ENCODE measurements around the gene C20orf144.

Gene C20orf144

DNA sequence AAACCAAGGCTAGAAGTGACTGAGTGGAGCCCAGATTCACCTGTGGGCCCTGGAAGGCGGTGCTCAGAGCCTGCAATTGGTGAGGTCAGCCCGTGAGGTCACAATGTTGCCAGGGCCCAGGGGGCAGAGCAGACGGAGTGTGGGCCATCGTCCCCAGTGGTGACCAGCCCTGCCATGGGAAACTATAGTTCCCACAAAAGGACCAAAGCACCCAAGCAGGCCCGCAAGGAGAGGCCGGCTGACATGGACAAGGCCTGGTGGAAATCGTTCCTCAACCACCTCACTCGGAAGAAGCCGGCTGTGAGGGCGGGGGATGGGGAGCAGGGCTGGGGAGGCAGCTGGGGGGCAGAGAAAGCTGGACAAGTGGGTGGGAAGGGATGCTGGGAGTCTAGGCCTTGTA lies at the start of gene C20orf144:
Gene C20orf144 (plus strand): TSS at position 156 of the 400 bp plus-strand sequence. CDS start 19 bp downstream, at position 175.
- peaks cover 6% of the 10 kb centered on the region for H3K36me3 Mint-ChIP-seq (ENCODE audit: low read depth)
- no peak for DNase-seq
- TF ChIP-seq, protein P1, sequence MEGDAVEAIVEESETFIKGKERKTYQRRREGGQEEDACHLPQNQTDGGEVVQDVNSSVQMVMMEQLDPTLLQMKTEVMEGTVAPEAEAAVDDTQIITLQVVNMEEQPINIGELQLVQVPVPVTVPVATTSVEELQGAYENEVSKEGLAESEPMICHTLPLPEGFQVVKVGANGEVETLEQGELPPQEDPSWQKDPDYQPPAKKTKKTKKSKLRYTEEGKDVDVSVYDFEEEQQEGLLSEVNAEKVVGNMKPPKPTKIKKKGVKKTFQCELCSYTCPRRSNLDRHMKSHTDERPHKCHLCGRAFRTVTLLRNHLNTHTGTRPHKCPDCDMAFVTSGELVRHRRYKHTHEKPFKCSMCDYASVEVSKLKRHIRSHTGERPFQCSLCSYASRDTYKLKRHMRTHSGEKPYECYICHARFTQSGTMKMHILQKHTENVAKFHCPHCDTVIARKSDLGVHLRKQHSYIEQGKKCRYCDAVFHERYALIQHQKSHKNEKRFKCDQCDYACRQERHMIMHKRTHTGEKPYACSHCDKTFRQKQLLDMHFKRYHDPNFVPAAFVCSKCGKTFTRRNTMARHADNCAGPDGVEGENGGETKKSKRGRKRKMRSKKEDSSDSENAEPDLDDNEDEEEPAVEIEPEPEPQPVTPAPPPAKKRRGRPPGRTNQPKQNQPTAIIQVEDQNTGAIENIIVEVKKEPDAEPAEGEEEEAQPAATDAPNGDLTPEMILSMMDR (IDR thresholded peaks at IDR 0.05), result no peak
- peaks cover 32% of the 10 kb centered on the region for H3K4me1 Mint-ChIP-seq
- peak within 1 kb of the TSS; percentile 63 for H3K27ac Mint-ChIP-seq
- no peaks in the 10 kb centered on the region for H3K9me3 Mint-ChIP-seq
- H3K27me3 Mint-ChIP-seq (ENCODE audit: low read depth, poor library complexity), result no peaks in the 10 kb centered on the region
- H3K4me3 Mint-ChIP-seq, result peak within 1 kb of the TSS; percentile 83

DNA sequence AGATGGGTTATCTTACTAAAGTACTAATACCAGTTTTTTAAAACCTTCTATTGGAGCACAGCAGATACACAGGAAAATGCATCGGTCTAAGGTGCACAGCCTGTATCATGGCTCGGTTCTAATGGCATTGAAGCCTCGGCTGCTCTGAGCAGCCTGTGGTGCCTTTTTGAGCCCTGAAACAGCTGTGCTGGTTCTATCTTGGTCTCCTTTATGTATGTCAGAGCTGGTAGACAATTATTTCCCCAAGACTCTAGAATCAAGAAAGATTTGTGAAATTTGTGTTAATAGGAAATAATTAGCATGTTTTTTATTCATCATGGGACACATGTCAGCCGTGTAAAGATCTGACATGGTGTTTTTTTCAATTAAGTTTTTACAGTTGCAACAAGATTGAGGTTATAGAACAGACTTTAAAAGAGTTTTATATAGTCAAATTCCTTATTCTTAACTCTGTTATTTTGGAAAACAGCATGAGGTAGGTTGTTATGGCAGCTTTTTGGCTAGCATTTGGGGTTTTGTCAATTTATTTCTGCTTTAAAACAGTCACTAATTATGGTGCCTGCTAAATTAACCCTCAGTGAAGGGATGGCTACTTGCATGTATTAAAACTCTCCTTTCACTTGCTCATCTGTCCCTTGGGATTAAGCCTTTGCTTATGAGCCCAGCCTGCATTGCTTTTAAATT lies 40.3 kb upstream of the C20orf144 start:
- DNase-seq, result no peak
- Mint-ChIP-seq H3K27ac (no peak overlapping the region), H3K9me3 (no peaks in the 10 kb centered on the region), H3K27me3 (ENCODE audit: low read depth, poor library complexity) (no peaks in the 10 kb centered on the region), H3K36me3 (ENCODE audit: low read depth) (peaks cover 57% of the 10 kb centered on the region), H3K4me1 (no peaks in the 10 kb centered on the region), H3K4me3 (no peak overlapping the region)
- TF ChIP-seq, protein P1 (IDR thresholded peaks at IDR 0.05), result no peak

DNA sequence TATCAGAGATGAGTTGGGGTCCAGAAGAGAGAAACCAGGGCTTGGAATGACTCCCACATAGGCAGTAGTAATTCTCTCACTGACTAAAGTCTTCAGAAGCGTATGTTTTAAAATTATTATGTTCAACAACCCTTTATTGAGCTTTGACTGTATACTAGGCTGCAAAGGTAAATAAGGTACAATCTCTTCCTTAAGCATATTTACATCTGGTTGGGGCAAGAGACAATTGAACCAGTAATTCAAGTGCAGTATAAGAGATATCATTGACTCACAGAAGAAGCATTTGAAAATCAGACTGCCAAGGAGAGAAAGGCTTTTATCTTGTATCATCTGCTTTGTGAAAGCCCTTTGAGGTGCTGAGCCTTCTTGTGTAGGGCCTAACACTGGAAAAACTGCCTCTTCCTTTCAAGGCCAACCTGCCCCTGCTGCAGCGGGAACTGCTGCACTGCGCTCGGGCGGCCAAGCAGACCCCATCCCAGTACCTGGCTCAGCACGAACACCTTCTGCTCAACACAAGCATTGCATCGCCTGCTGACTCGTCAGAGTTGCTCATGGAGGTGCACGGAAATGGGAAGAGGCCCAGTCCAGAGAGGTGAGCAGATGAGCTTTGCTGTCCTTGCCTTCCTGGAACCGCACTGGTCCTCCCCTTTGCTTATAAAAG lies 39.3 kb upstream of the C20orf144 start:
- DNase-seq, result no peak
- Mint-ChIP-seq H3K4me1 (no peaks in the 10 kb centered on the region), H3K27me3 (ENCODE audit: low read depth, poor library complexity) (no peaks in the 10 kb centered on the region), H3K9me3 (no peaks in the 10 kb centered on the region), H3K36me3 (ENCODE audit: low read depth) (peaks cover 61% of the 10 kb centered on the region), H3K4me3 (no peak overlapping the region), H3K27ac (no peak overlapping the region)
- TF ChIP-seq, protein P1 (IDR thresholded peaks at IDR 0.05), result no peak

DNA sequence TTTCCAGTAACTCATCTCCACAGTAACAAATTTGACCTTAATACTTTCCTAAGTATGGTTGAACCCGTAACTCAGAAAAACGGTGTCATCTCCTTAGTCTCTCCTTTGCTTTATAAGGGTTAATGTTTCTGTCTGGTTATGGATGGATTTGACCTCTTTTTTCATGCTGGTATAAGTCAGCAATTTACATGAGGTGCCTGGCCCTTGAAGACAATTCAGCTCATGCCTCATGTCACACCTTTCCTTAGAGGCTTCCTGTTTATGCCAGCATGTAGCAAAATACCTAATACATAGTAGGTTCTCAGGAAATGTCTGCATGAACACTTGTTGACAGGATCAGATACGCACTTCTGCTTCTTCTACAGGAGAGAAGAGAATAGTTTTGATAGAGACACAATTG lies 37.7 kb upstream of the C20orf144 start:
- peaks cover 77% of the 10 kb centered on the region for H3K36me3 Mint-ChIP-seq (ENCODE audit: low read depth)

DNA sequence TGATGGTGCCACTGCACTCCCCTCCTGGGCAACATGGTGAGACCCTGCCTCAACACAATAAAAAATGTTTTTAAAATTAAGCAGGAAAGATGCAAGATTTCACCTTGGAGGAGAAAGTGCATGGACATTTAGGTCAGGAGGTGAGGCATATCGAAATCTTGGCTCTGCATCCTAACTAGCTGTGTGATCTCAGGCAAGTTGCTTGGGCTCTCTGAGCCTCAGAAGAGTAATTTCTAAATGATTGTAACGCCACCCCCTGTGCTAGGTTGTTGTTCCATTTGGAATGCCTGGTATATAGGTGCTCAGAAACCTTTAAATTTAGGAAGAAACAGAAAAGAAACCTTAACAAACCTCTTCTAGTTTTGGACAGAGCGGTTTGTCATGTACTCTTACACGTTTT lies 35.9 kb upstream of the C20orf144 start:
- Mint-ChIP-seq H3K36me3 (ENCODE audit: low read depth) (peaks cover 82% of the 10 kb centered on the region), H3K27me3 (ENCODE audit: low read depth, poor library complexity) (no peaks in the 10 kb centered on the region), H3K27ac (no peak overlapping the region), H3K4me1 (no peaks in the 10 kb centered on the region), H3K9me3 (no peaks in the 10 kb centered on the region), H3K4me3 (no peak overlapping the region)
- DNase-seq, result no peak
- TF ChIP-seq, protein P1 (IDR thresholded peaks at IDR 0.05), result no peak

More for the DNA sequence above, 37.7 kb upstream of the C20orf144 start:
- no peak overlapping the region for H3K27ac Mint-ChIP-seq
- H3K9me3 Mint-ChIP-seq, result no peaks in the 10 kb centered on the region
- DNase-seq, result no peak
- no peak overlapping the region for H3K4me3 Mint-ChIP-seq
- TF ChIP-seq, protein P1 (IDR thresholded peaks at IDR 0.05), result no peak
- H3K27me3 Mint-ChIP-seq (ENCODE audit: low read depth, poor library complexity), result no peaks in the 10 kb centered on the region
- no peaks in the 10 kb centered on the region for H3K4me1 Mint-ChIP-seq

Data from nephron progenitor cell (in vitro differentiated cells).